GM10248 (cell line): Measurements from ENCODE around the gene POU3F2.

ENCODE experiments used
- CTCF ChIA-PET: fragments of 300-600 bp; sonication (Branson Sonifier 250); formaldehyde crosslinking; extraction: SDS; loops from one replicate; lab custom pipeline; 2021; ENCODE audit warnings: antibody characterized with exemption; lab: Yijun Ruan, JAX
- POLR2A ChIA-PET: fragments of 350-650 bp; sonication (Branson Sonifier 250); formaldehyde crosslinking; extraction: SDS; loops from one replicate; lab custom pipeline; 2020; ENCODE audit warnings: antibody characterized with exemption; lab: Yijun Ruan, JAX
- DNase-seq: peaks from one replicate; pipeline ENCODE4 v3.0.0; 2012; ENCODE audit errors: extremely low spot score
- CTCF ChIP-seq: IDR thresholded peaks from 2 replicates; pipeline ENCODE4 v1.5.1; 2012; ENCODE audit warnings: mild to moderate bottlenecking, low read depth; ENCODE audit errors: extremely low read depth, missing control alignments, control extremely low read depth

POU3F2 gene

GRCh38 chr6:98824902-98825599, 9.3 kb upstream of the POU3F2 start:
- DNase-seq = no peak
- POLR2A ChIA-PET = no interaction called here

GRCh38 chr6:98825600-98826230, 8.7 kb upstream of the POU3F2 start:
- DNase-seq = no peak
- ChIA-PET POLR2A (no interaction called here), CTCF (no interaction called here)
- TF ChIP-seq CTCF = no peak

More at GRCh38 chr6:98824902-98825599, 9.3 kb upstream of the POU3F2 start:
- CTCF ChIA-PET = no interaction called here
- TF ChIP-seq CTCF = no peak

GRCh38 chr6:98827295-98828159, 6.8 kb upstream of the POU3F2 start:
- ChIA-PET CTCF (interaction anchor here (4.9 kb wide), 1 partner anchor 18 kb away, joined by 31 read pairs; no protein-coding TSS in a partner anchor), POLR2A (no interaction called here)
- DNase-seq = peak; percentile 18
- no peak for TF ChIP-seq CTCF

- no peak for TF ChIP-seq CTCF
- ChIA-PET CTCF (interaction anchor here (4.9 kb wide), 1 partner anchor 17 kb away, joined by 31 read pairs; no protein-coding TSS in a partner anchor), POLR2A (no interaction called here)
- no peak for DNase-seq
Observed at GRCh38 chr6:98828211-98828788, 6.1 kb upstream of the POU3F2 start.

- ChIA-PET CTCF (interaction anchor here (1.2 to 4.9 kb wide), 3 partner anchors 16 to 52 kb away, joined by 3 to 31 read pairs (median 3); no protein-coding TSS in a partner anchor), POLR2A (no interaction called here)
- DNase-seq = peak; percentile 19
- TF ChIP-seq CTCF = no peak
Observed at GRCh38 chr6:98828941-98829411, 5.4 kb upstream of the POU3F2 start.
